Right ventricle myocardium inferior (tissue), 1 donor: ENCODE data around the gene DGKG. TPM values are rescaled to one million over a fixed set of nuclear protein-coding genes. Genes with fewer than 3 reads are reported as not detected.

ENCODE experiments used
- ATAC-seq: fragments of 200-7000 bp; cut with Tn5 transposase; one replicate; pipeline ENCODE4 v1.9.1; 2020; ENCODE audit warnings: mild to moderate bottlenecking, moderate library complexity
- DNase-seq: peaks from one replicate; pipeline ENCODE4 v3.0.0; 2021; ENCODE audit errors: missing footprints
- intact Hi-C: fragments of 100-400 bp; cut with DNase I; formaldehyde crosslinking; loops from one replicate; pipeline ENCODE4 v1.11.0; 2022
- total RNA-seq: library from RNA; stranded (reverse); fragmentation: NEBNext Ultra II Directional; extraction: Animal tissue kit (Norgen Biotek cat#: 25700); gene quantifications from one replicate; pipeline ENCODE4 v1.2.1, GENCODE V29; 2021
- donor health status: DM: no; HTN: yes; CAD: no; lungs with severe emphysema.

The DGKG gene
- total RNA-seq, 1 donor from 2014 or later: 31.1 TPM

DNA sequence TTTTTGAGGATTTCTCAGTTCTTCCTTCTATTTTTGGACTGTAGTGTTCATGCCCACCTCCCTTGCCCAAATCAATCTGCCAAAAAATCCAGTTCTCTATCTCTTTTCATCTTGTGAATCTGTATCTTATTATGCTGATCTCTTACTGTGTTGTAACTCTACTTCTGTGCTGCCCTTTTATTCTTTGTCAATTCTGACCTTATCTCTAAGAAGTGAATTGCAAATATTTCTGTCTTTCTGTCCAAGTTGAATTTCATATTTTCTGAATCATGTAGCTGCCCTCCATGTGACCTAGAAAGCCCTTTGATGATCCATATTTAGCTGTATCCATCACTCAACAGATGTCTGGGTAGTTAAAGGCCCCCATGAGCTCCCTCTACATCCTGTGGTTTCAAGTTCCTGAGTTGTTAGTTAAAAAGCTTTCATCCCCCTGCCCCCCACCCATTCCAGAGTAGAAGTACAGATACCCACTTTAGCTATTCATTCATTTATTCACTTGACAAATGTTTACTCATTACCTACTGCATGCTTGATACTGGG lies 219.6 kb downstream of the DGKG start:
- DNase-seq: no peak
- ATAC-seq: no peak
- intact Hi-C loops: no loop called here

- ATAC-seq: no peak
- intact Hi-C loops: no loop called here
- no peak for DNase-seq
Observed at GRCh38 chr3:186141790-186142189, 220.2 kb downstream of the DGKG start.

GRCh38 chr3:186138272-186138981 lies 223.6 kb downstream of the DGKG start:
- intact Hi-C loops: no loop called here
- DNase-seq (no peak), ATAC-seq (peak; percentile 29)

- ATAC-seq (no peak), DNase-seq (no peak)
- intact Hi-C loops: no loop called here
Observed at GRCh38 chr3:186137051-186137685, 224.9 kb downstream of the DGKG start.

DNA sequence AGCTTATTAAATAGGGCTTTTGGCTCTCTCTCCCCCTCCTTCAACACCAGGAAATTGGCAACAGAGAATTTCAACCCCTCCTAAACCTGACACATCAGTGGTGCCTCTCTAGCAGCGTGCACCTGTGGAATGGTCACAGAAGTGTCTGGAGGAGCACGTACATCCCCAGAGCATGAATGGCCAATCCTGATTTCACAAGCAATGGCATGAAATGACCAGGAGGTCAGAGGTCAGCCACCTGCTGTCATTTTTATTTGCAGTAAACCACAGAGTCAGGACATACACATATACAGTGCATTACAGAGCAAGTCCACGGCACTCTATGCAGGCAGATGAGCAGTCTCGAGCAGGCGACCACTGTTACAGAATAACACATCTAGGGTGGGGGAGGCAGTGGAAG lies 228.1 kb downstream of the DGKG start:
- DNase-seq: no peak
- intact Hi-C loops: no loop called here
- ATAC-seq: no peak

- DNase-seq (no peak), ATAC-seq (no peak)
- intact Hi-C loops: no loop called here
Observed at GRCh38 chr3:186132487-186132886, 229.5 kb downstream of the DGKG start.

DNA sequence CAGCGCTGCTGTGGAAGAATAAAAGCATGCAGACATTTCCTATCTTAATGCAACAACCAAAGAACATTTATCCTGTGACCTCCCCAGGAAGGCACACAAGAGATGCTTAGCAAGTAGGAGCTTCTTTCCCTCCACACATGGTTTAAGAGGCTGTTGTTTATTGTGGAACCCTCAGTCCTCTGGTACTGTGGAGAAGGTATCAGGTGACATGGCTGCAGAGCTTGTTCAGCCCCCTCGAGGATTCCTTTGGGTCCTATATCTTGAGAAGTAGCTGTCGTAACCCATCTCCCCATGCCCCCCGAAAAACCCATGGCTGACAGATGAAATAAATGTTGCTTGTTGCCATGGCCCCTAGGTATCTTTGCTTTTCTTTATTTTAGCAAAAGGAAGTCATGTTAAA lies 232.8 kb downstream of the DGKG start:
- no peak for DNase-seq
- no peak for ATAC-seq
- intact Hi-C loops: no loop called here

DNA sequence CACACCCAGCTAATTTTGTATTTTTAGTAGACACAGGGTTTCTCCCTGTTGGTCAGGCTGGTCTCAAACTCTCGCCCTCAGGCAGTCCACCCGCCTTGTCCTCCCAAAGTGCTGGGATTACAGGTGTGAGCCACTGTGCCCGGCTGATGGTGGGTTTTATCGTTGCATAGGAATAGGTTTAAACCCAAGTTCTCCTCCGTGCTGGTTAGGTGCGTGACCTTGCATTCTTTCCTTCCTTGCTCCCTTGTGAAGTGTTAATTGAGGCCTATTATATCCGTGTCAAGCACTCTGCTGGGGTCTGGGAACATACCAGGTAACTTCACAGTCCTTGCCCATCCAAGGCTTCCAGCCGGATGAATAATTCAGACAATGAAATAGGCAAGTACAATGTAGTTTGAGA lies 233.9 kb downstream of the DGKG start:
- intact Hi-C loops: no loop called here
- no peak for DNase-seq
- ATAC-seq: no peak

GRCh38 chr3:186127463-186127862 lies 234.6 kb downstream of the DGKG start:
- intact Hi-C loops: no loop called here
- DNase-seq: no peak
- no peak for ATAC-seq

DNA sequence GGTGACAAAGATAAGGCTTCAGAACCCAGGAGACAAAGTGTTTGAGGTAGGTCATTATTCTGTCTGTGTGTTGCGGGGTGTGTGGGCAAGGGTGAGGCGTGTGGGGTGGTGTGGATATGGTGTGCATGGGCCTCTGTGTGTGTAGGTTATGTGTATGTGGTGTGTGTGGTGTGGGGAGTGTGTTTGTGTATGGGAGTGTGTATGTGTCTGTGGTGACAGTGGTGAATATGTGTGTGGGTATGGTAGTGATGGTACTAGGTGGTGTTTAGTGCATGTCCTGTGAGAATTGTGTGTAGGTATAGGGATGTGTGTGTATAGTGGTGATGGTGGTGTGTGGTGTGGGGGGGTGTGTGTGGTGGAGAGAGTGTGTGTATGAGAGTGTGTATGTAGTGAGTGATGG lies 236.9 kb downstream of the DGKG start:
- intact Hi-C loops: no loop called here
- ATAC-seq: no peak

GRCh38 chr3:186124592-186124991 lies 237.4 kb downstream of the DGKG start:
- no peak for ATAC-seq
- intact Hi-C loops: no loop called here
- DNase-seq: no peak

More for the DNA sequence above, 236.9 kb downstream of the DGKG start:
- no peak for DNase-seq

DNA sequence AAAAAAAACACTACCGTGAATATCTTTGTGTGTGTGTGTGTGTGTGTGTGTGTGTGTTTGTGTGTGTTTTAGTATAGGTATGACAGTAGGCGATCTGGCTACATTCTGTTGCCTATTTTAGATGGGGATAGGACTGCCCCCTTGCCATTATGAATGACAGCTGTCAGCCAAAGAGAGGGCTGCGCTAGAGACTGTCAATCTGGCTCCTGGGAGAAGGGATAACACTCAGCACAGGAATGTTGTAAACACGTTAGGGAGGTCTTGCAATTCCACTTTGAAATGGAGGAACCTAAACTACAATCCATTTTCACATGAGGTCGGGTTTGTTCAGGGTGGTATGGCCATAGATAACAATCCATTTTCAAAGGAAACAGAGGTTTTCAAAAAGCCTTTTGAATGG lies 239.0 kb downstream of the DGKG start:
- ATAC-seq: no peak
- intact Hi-C loops: no loop called here
- DNase-seq: no peak

DNA sequence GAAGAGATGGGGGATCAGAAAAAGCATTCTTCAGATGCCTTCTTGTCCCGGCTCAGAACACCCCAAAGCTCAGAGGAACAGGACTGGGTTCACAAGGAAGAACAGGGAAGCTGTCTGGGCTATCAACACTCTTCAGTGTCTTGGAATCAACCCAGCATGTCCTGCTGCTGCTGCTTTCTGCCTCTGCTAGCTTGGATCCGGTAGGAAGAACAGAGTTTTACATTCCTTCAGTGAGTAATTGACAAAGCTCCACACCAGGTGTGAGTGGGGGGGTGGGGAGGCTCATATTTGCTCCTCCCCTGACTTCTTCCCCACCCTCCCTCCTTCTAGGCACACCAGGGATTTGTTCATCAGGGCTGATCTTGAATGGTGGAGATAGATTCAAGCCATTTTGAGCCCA lies 240.1 kb downstream of the DGKG start:
- no peak for DNase-seq
- ATAC-seq: no peak
- intact Hi-C loops: no loop called here

- DNase-seq (no peak), ATAC-seq (no peak)
- intact Hi-C loops: no loop called here
Observed at GRCh38 chr3:186121278-186121677, 240.8 kb downstream of the DGKG start.

- DNase-seq (no peak), ATAC-seq (no peak)
- intact Hi-C loops: no loop called here
Observed at GRCh38 chr3:186119499-186119898, 242.5 kb downstream of the DGKG start.

DNA sequence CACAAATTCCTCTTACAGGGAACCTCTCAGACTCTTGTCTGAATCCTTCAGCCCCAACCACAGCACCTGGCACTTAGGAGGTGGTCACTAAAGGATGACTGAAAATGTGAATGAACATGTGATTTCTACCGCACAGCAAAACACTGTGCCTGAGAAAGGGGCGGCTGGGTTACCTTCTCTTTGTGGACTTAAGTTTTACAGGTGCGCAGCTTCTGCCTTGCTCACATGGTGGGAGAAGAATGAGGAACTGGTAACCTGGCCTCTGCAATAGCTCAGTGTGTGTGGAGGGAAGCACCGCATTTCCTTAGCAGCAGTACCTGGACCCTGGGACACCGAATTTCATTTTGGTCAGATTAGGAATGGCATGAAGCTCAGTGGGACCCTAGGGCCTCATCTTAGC lies 243.3 kb downstream of the DGKG start:
- ATAC-seq: no peak
- no peak for DNase-seq
- intact Hi-C loops: no loop called here

DNA sequence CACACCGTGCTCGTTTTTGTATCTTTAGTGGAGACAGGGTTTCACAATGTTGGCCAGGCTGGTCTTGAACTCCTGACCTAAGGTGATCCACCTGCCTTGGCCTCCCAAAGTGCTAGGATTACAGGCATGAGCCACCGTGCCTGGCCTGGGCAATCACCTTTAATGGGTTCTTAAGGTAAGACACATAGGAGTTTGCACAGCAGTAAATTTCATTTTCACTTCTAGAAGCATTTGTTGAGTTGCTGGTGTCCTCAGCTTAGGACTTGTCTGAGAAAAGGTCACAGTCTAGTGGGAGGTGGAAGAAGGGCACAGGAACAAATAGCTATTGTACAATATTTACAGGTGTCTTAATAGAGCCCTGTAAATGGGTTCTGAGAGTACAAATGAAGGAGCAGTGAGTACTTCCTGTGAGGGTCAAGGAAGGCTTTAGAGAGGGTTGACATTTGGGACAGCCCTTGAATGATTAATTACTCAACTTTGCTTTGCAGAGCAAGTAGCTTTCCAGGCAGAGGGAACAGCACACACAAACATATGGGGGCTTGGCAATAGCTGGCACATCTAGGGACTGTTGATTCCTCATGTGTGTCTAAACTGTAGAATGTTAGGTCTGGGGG lies 244.4 kb downstream of the DGKG start:
- DNase-seq (no peak), ATAC-seq (no peak)
- intact Hi-C loops: no loop called here

GRCh38 chr3:186115239-186115996 lies 246.6 kb downstream of the DGKG start:
- intact Hi-C loops: no loop called here
- ATAC-seq: peak; percentile 27
- DNase-seq: no peak
